ENCODE data around the gene BCLAF1. TPM values are rescaled to one million over a fixed set of nuclear protein-coding genes. Genes with fewer than 3 reads are reported as not detected.
A peak's percentile ranks its signal among the peaks of the same experiment; 100 is the strongest.

Gene BCLAF1
- total and polyA plus RNA-seq, 2 experiments from 2014 or later: 133 to 151 TPM

- Histone ChIP-seq H3K4me3 (no peak overlapping the region), H3K4me2 (0 out of 2 replicates have a peak overlapping the region, but pooled peaks have one; percentile 37)
Observed at GRCh38 chr6:136282906-136283305, 6.7 kb downstream of the BCLAF1 start.

More at GRCh38 chr6:136282906-136283305, 6.7 kb downstream of the BCLAF1 start:
- Mint-ChIP-seq H3K4me1 (peaks cover 37% of the 10 kb centered on the region), H3K4me3 (no peak overlapping the region), H3K36me3 (ENCODE audit: low read depth) (peaks cover 39% of the 10 kb centered on the region), H3K27ac (0 out of 2 replicates have a peak overlapping the region, but pooled peaks have one; percentile 74), H3K27me3 (ENCODE audit: insufficient read depth, low read depth, poor library complexity) (no peaks in the 10 kb centered on the region), H3K9me3 (peaks cover 2% of the 10 kb centered on the region; the same call in 1 of the 3 replicates)
- H3K9me2 ChIP-seq (ENCODE audit: insufficient read depth): no peaks in the 10 kb centered on the region
- H4K20me1 ChIP-seq (replicated peaks; ENCODE audit: insufficient read depth): peaks cover 92% of the 10 kb centered on the region
- TF ChIP-seq ZNF114 (CRISPR knock-in tag; IDR thresholded peaks at IDR 0.05): no peak
- no peak for TF ChIP-seq ETS1 (IDR thresholded peaks at IDR 0.05)
- no peak for TF ChIP-seq POLR2AphosphoS5 (IDR thresholded peaks at IDR 0.05; ENCODE audit: low read depth)
- no peak for TF ChIP-seq CREB1 (CRISPR knock-in tag; IDR thresholded peaks at IDR 0.05; ENCODE audit: low read depth)
- TF ChIP-seq ZNF462 (CRISPR knock-in tag; IDR thresholded peaks at IDR 0.05): no peak
- TF ChIP-seq CTCF (conservative IDR thresholded peaks at IDR 0.05; ENCODE audit: low read depth in 2 of 2): no peak
- TF ChIP-seq JUNB (IDR thresholded peaks at IDR 0.05; ENCODE audit: unreplicated experiment): no peak
- TF ChIP-seq NANOG (IDR thresholded peaks at IDR 0.05; ENCODE audit: borderline replicate concordance): no peak
- H3K4me1 ChIP-seq (ENCODE audit: insufficient read depth): peaks cover 20% of the 10 kb centered on the region
- H3K79me2 ChIP-seq (replicated peaks; ENCODE audit: insufficient read depth): peaks cover 95% of the 10 kb centered on the region
- no peak overlapping the region for H2AFZ ChIP-seq
- H3K27ac ChIP-seq (ENCODE audit: low read depth): no peak overlapping the region
- ATAC-seq (peak; percentile 43; the same call in 2 of the 3 replicates), DNase-seq (ENCODE audit: low spot score) (no peak)
- H3K27me3 ChIP-seq (ENCODE audit: insufficient read depth): no peaks in the 10 kb centered on the region
- peaks cover 27% of the 10 kb centered on the region for H3K36me3 ChIP-seq (ENCODE audit: insufficient read depth)
- H3F3A ChIP-seq (replicated peaks; ENCODE audit: low read depth): no peaks in the 10 kb centered on the region

Data from GM23338 (cell line).